Stimulated activated CD8-positive, alpha-beta memory T cell treated with anti-CD3 and anti-CD28 coated beads, Interleukin-2, amount 100 ng/mL, for 1 hour (primary cell): ENCODE measurements around the gene CFAP251.
A peak's percentile ranks its signal among the peaks of the same experiment; 100 is the strongest.

Experiments used
- DNase-seq, 2 donors: peaks; one replicate each; pipeline ENCODE4 v3.0.0-alpha.2; 2020; ENCODE audit warnings: low read depth in 2 of 2

CFAP251 gene

DNA sequence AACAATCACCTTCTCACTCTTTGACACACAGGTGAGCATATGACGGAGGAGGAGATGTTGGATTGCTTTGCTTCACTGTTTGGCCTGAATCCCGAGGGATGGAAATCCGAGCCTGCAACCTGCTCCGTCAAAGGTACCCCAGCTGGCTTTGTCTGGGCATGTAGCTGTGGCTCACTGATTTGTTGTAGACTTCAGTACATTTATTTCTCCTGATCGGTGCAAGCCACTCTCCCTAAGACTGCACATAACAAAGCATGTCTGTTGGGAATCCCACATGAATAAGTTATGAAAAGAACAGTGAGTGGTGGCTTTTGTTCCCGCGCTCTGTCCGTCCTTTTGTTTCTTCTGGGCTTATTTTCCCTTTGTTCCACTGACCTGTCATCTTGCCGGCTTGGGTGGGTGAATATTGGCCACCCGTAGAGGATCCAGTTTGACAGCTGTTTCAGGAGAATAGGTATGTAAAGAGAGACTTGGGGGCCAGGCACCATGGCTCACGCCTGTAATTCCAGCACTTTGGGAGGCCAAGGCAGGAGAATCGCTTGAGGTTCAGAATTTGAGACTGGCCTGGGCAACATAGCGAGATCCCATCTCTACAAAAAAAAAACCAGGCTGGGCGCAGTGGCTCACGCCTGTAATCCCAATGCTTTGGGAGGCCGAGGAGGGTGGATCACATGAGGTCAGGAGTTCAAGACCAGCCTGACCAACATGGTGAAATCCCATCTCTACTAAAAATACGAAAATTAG is 83.2 kb downstream of the CFAP251 start:
- no peak for DNase-seq

DNA sequence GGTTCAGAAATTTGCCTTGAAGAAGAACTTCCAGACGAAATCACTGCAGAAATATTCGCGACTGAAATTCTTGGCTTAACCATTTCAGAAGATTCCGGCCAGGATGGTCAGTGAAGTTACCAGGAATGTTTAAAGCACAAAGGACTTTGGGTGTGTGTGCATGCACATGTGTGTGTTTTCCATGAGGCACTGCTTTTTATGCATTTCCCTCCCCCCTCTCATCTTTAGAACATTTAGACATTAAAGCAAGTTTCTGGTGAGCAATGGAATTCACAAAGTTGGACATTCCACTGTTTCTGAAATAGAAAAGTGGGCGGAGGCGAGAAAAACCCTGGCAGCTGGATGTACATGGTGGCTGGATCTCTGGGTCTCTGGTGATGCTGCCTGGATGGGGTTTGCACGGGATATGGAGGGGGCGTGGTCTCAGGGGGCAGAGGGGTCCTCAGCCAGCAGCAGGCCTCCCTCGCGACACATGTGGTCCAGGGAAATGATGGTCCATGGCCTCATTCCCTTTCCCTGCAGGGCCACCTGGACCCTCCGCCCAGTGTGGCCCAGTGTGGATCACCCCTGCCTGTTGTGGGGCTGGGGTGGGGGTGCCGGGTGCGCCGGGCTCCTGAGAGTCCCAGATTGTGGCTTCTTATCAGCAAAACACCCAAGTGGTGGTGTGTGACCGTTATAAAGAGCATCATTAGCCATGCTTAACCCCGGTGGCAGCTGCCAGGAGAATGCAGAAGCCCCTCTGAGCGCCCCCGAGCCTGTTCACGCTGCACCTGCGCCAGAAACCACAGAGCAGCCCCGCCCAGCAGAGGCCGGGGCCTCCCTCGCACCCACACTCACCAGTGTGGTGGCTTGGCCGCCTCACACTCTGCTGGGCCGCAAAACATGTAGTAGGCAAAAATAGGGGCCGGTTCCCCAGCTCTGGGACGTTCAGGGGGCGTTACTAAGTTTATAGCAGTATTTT is 85.5 kb downstream of the CFAP251 start:
- DNase-seq: no peak

DNA sequence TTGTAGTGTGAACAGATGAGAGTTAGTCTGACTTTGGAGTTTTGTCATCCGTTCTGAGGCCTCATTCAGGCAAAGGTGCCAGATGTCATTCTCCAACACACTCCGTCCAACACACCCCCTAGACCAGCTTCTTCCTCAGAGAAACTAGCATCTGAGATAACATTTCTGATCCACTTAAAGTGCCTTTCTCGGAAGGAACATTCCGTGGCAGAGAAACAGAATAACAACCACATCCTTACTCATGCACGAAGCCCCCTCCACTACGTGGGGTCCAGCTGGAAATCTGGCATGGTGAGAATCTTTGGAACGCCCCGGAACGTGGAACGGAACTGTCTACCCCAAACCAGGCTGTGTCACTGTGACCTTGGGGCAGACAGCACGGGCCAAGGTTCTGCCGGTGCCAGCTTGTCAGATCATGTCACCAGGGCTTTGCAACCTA is 86.3 kb downstream of the CFAP251 start:
- DNase-seq: no peak

DNA sequence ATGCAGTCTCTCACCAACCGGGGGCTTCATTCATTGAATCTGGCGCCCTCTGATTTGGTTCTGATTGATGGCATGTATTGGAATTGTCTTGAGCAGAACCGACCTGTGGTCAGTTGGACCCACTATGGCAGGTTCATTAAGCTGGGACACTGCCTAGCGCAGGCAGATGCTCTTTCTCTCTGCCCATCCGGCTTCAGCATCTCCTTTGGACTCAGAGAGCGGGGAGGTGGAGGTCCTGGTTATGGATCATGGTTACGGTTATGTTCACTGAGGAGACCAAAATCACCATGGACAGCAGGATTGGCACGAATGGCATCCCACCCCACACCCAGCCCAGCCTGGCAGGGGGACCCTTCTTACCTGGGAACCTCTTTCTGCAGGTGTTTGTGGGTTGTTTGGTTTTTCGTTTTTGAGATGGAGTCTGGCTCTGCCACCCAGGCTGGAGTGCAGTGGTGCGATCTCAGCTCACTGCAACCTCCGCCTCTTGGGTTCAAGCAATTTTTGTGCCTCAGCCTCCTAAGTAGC is 86.9 kb downstream of the CFAP251 start:
- no peak for DNase-seq

DNA sequence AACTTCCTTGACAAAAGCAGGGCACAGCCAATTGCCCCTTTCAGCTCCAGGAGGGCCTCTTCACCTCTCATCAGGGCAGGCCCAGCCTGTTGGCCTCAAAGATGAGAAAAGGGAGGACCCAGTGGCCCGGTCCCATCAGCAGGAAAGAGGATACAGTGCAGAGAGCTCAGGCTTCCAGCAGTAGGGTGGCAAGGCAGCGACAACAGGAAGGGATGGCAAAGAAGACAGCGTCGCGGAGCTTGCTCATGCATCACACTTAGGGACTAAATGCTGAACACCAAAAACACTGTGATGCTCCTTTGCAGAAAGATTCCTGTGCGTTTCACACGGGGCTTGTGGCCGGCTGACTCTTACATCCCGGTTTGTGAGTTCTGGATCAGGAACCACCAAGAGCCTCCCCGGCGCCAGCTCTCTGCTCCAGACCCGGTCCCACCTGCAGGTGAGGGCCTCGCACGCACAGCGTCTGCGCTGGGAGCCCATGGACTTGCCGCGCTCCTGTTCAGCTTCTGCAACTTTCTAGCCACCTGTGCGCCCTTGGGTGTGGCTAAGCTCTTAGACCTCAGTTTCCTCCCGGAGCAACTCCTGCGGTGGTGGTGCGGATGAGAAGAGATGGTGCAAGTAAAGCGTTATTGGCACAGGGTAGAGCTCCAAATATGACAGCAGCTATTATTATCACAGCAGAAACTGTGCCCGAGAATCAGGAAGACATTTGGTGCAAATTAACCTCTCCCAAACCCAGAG is 88.0 kb downstream of the CFAP251 start:
- no peak for DNase-seq

DNA sequence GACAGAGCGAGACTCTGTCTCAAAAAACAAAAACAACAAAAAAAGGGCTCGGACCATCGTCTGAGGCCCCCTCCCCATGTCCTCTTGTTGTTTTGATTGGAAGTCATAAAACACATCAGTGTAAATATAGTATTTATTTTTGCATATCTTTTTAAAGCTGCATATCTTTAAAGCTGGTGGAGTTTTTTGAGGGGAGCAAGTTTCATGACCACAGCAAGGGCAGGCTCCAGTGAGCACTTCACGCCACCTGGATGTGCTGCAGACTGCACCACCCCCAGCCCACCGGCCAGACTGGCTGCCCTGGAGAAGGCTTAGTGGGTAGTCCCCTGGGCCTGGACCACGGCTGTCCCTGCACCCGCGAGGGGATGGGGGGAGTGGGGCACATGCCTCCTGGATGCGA is 91.3 kb downstream of the CFAP251 start:
- DNase-seq: no peak

DNA sequence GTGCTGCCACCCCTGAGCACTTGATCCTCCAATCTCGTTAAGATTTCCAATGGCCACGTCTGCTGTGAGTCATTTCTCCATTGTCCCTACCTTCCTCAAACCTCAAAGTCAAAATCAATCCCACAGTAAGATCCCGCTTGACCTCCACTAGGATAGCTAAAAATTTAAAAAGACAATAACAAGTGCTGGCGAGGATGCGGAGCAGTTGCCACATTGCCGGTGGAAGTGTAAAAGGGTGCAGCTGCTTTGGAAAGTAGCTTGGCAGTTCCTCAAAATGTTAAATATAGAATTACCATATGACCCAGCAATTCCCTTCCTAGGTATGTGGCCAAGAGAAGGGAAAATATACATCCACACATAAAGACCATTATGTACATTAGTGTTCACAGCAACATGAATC is 93.8 kb downstream of the CFAP251 start:
- no peak for DNase-seq

DNA sequence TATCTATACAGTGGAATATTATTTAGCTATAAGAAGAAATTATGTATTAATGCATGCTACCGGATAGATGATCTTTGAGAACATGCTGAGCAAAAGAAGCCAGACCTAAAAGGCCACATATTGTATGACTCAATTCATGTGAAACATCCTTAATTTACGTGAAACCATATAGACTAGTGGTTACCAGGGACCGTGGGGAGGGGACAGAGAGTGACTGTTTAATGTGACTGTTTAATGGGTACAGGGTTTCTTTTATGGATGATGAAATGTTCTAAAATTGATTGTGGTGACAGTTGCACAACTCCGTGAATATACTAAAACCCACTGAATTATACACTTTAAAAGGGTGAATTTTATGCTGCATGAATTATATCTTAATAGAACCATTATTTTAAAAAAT is 94.7 kb downstream of the CFAP251 start:
- no peak for DNase-seq

DNA sequence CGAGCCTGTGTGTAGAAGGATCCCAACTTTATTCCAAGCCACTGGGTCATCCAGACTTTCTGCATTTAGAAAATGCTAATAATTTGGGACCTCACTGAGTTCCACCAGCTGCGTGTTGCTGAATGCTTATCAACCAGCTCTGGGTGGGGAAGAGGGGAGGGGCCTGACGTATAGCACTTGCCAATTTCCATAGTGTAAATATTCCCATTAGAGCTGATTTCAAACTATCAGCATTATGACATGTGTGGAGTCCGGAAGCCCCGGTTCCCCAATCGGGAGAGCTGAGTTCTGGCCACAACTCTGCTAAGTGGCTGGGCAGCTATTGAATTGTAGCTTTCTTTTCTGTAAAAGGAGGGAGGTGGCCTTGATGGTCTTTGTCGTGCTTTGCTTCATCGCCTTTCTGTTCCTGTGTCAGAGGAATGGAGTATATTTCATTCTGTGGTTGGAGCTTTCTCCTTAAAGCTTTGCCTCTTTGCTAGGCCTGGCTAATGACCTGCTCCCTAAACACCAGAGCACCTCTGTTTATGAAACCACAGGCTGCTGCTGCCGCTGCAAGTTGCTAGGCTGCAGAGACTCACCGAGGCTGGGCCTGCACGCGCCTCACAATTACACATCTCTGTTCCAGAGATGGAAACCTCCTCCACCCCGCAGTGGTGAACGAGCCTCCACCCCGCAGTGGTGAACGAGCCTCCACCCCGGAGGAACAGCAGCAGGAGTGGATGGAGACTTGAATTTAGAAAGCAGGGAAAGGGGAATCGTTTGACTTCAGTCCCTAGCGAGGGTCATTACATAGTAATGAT is 95.6 kb downstream of the CFAP251 start:
- DNase-seq: no peak

DNA sequence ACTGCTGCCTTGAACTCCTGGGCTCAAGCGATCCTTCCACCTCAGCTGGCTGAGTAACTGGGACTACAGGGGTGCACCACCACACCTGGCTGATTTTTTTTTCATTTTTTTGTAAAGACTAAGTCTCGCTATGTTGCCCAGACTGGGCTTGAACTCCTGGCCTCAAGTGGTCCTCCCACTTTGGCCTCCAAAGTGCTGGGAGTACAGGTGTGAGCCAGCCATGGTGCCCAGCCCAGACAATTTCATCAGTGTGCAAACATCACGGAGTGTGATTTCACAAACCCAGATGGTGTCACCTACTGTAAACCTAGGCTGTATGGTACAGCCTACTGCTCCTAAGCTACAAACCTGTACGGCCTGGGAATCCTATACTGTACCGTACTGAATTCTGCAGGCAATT is 96.4 kb downstream of the CFAP251 start:
- no peak for DNase-seq

DNA sequence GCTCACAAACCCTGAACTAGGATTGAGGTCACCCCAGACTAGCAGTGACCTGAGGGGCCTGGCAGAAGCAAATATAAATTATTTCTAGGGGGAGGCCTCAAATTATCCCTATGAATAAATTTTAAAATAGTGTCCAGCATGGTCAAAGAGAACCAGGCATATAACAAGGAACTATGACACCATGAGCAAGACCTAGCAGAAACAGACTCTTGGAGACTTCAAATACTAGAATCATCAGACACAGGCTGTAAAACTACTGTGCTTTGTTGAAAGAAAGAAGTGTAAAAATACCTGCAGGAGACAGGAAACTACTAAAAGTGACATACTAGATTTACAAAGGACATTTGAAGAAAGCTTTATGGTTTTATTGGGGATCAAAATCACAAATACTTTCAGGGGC is 100.1 kb downstream of the CFAP251 start:
- DNase-seq: no peak

DNA sequence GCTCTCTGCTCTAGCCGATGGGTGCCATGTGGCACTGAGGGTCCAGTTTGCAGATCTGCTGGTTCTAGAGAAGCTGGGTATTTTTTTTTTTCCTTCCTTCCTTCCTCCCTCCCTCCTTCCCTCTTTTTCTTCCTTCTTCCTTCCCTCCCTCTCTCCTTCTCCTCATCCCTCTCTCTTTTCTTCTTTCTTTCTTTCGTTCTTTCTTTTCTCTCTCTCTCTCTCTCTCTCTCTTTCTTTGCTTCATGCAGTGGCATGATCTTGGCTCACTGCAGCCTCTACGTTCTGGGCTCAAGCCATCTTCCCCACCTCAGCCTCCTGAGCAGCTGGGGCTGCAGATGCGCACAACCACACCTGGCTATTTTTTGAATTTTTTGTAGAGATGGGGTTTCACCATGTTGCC is 100.5 kb downstream of the CFAP251 start:
- no peak for DNase-seq

DNA sequence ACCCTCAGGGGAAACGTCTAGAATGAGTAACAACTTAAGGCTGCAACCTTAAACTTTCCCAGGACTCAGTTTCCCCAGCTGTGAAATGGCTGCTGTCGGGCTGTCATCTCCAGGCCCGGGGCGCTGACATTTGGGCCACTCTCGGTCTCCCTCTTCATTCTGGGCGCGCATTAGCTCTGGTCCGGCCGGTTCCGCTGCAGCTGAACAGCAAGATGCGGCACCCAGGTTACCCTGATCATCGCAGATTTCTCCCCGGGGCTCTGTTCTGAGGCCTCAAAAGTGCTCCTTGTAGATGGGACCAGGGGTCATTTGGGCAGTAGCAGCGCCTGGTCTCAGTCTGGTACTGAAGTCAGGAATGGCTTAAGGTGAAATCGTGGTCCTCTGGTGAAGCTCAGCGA is 102.4 kb downstream of the CFAP251 start:
- DNase-seq: no peak

DNA sequence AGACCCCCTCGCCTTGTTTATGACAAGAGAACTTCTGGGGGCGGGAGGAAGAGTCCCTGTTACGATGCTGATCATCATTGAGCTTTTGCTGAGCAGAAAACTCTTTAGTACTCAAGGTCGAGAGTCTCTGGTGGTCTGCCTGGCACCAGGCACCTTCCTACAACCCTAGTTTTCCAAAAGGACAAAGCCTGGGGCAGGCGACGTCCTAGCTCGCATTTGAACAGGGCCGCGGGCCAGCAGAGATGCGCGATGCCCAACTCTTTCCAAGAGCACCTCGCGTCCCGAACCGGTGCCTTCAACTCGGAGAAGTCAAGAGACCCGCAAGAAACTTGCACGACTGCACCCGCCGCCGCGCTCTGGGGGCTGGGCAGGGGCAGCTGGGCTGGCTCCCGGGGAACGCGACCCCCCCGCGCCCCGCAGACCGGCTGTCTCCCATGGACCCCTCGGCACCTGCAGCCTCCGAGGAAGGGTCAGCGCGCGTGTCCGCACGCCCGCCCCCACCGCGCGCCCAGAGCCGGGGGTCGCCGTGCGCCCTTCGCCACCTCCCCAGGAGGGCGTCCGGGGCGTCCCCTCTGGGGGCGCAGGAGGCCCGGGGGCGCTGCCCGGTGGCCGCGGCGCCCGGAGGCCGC is 102.9 kb downstream of the CFAP251 start:
- no peak for DNase-seq

DNA sequence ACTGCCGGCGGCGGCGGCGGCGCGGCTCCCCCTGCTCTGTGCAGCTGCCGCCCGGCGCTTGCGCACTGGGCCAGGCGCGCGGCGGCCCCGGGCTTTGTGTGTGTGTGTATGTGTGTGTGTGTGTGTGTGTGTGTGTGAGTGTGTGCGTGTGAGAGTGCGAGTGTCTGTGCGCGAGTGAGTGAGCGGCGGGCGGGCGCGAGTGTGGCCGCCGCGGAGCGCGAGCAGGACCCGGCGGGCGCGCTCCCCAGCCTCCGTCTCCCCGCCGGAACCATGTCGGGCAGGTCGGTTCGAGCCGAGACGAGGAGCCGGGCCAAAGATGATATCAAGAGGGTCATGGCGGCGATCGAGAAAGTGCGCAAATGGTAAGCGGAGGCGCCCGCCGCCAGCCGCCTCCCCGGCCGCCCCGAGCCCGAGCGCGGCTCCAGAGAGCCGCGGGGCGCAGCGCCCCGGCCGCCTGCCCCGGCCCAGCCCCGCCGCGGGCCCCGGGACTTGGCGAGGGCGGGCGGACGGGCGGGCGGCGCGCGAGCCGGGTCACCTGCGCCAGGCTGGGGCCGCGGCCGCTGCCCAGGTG is 103.5 kb downstream of the CFAP251 start, which contains the start of gene BCL7A:
Gene BCL7A, plus strand, starts transcription at position 63 of the 571 bp plus-strand sequence. Its CDS starts 208 bp downstream, at position 271.
- DNase-seq: peak in 1 of 2 donors; percentile 30

DNA sequence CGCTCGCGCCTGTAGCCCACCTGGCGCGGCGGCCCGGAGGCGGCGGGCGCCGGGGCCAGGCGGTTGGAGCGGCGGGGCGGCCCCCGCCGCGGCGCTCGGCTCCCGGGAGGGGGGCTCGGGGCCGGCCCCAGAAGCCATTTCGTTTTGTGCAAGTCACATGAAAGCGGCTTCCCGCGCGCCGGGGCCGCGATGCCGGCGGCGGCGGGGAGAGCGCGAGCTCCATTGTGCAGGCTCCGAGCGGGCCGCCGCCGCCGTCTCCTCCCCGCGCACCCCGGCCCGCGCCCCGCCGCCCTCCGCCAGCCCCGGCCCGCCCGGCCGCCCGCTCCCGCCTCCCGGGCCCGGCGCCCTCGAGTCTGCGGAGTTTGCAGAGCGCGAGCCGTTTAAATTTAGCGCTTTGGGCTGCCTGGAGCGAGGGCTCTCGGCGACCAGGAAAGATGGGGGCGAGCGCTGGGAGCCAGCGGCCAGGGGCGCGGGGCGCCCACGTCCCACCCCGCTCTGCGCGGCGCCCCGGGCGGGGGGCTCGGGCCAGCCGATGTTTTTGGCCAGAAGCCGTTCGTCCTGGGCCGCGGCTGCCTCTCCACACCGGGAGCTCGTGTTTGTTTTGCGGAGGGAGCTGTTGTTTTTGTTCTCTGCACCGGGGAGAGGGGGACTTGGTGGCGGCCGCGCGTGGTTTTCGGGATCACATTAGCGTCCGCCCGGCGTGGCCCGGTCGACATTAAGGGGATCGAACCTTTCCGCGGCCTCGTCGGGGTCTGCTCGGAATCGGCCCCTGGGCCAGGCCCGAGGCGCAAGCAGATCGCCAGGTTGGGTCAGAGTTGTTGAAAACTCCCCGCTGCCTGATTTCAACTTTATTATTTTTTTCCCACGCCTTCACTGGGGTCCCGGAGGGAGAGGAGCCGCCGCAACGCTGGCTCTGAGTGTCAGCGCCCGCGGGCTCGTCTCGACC is 104.3 kb downstream of the CFAP251 start:
- no peak for DNase-seq

DNA sequence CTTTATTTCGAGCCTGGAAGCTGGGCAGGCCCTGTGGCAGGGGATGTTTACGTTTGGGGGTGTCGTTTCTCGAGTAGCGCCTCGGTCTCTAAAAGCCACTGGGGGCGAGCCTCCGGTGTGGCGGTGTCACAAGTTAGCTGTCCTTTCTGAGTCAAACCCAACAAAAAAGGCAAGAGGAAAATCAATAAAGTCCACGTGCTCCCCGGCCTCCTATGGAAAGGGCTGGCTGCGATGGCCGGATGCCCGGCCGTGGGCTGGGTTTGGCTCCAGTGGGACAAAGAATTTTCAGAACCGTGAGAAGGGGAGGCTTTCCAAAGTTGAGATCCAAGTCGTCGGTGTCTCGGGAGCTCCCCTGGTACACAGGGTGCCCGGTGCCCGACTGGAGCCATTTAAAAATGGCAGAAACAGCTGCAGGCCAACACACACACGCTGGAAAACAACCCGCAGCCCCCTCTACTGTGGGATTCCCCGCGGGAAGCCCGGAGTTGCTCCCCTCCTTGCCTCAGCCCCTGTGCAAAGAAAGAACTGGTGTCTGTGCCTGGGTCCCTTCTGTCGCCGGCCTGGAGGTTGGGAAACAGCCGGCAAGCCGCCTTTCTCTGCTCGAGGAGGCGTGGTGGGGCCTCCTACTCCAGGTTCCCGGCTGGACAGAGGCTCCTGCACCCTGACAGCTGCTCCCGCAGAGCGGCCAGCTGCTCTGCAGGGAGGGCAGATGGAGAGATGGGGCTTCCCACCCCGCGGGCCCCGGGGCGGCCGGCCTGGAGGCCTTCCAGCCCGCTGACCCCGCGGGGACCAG is 105.1 kb downstream of the CFAP251 start:
- DNase-seq: no peak

DNA sequence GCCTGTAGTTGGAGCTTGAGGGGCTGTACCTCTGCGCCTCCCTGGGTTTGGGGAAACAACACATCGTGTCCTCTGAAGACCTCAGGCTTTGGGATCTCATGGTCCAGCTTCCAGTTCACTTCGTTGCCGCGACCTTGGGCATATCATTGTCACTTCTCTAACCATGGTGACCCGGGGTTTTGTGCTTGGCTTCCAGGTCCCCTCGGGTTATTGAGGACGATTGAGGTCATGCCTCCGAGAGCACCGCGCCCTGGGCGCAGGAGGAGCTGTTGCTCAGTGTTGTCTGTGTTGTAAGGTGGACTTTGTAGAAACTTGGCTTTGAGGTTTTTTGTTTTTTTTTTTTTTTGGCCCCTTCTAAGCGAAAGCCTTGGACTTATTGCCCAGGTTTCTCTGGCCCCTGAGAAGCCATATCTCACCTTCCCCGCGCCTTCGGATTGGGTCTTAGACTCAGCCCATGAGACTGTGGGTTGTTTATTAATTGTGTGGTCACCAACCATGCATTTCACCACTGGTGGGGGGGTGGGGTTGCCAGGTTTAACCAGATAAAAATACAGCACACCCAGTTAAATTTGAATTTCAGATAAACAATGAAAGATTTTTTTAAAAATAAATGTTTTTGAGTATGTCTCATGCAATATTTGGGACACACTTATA is 105.9 kb downstream of the CFAP251 start:
- DNase-seq: no peak
